ENCODE measurements around the gene HS6ST2. TPM values are rescaled to one million over a fixed set of nuclear protein-coding genes. Genes with fewer than 3 reads are reported as not detected.
A peak's percentile ranks its signal among the peaks of the same experiment; 100 is the strongest.

Gene HS6ST2
- total RNA-seq, 1 donor from 2014 or later: 8.2 TPM

- DNase-seq (ENCODE audit: low read depth): no peak
These were observed 216.2 kb downstream of the HS6ST2 start for GRCh38 chrX:132742246-132742645.

- DNase-seq (ENCODE audit: low read depth): peak; percentile 29
These were observed 216.7 kb downstream of the HS6ST2 start for GRCh38 chrX:132741689-132742088.

- no peak for DNase-seq (ENCODE audit: low read depth)
These were observed 217.9 kb downstream of the HS6ST2 start for GRCh38 chrX:132740316-132741123.

- DNase-seq (ENCODE audit: low read depth): no peak
These were observed 219.5 kb downstream of the HS6ST2 start for GRCh38 chrX:132738951-132739350.

GRCh38 chrX:132737743-132738142 is 220.7 kb downstream of the HS6ST2 start:
- peak; percentile 81 for DNase-seq (ENCODE audit: low read depth)

GRCh38 chrX:132732236-132732635 is 226.2 kb downstream of the HS6ST2 start:
- no peak for DNase-seq (ENCODE audit: low read depth)

- DNase-seq (ENCODE audit: low read depth): no peak
These were observed 227.7 kb downstream of the HS6ST2 start for GRCh38 chrX:132730726-132731125.

GRCh38 chrX:132730266-132730665 is 228.2 kb downstream of the HS6ST2 start:
- DNase-seq (ENCODE audit: low read depth): no peak

GRCh38 chrX:132728296-132728695 is 230.1 kb downstream of the HS6ST2 start:
- no peak for DNase-seq (ENCODE audit: low read depth)

- DNase-seq (ENCODE audit: low read depth): no peak
These were observed 239.9 kb downstream of the HS6ST2 start for GRCh38 chrX:132718431-132718958.

- DNase-seq (ENCODE audit: low read depth): no peak
These were observed 242.4 kb downstream of the HS6ST2 start for GRCh38 chrX:132716006-132716405.

- DNase-seq (ENCODE audit: low read depth): no peak
These were observed 243.5 kb downstream of the HS6ST2 start for GRCh38 chrX:132714913-132715312.

- DNase-seq (ENCODE audit: low read depth): peak; percentile 33
These were observed 246.1 kb downstream of the HS6ST2 start for GRCh38 chrX:132712350-132712749.

GRCh38 chrX:132710656-132711155 is 247.7 kb downstream of the HS6ST2 start:
- no peak for DNase-seq (ENCODE audit: low read depth)

GRCh38 chrX:132708529-132708928 is 249.9 kb downstream of the HS6ST2 start:
- no peak for DNase-seq (ENCODE audit: low read depth)

GRCh38 chrX:132704769-132705168 is 253.7 kb downstream of the HS6ST2 start:
- DNase-seq (ENCODE audit: low read depth): no peak

- DNase-seq (ENCODE audit: low read depth): no peak
These were observed 264.0 kb downstream of the HS6ST2 start for GRCh38 chrX:132694382-132694781.

GRCh38 chrX:132692526-132692925 is 265.9 kb downstream of the HS6ST2 start:
- no peak for DNase-seq (ENCODE audit: low read depth)

GRCh38 chrX:132692066-132692465 is 266.4 kb downstream of the HS6ST2 start:
- DNase-seq (ENCODE audit: low read depth): no peak

GRCh38 chrX:132689612-132690563 is 268.5 kb downstream of the HS6ST2 start:
- DNase-seq (ENCODE audit: low read depth): no peak

- no peak for DNase-seq (ENCODE audit: low read depth)
These were observed 273.2 kb downstream of the HS6ST2 start for GRCh38 chrX:132685276-132685675.

- no peak for DNase-seq (ENCODE audit: low read depth)
These were observed 281.2 kb downstream of the HS6ST2 start for GRCh38 chrX:132677233-132677716.

Data from renal cortical epithelial cell (primary cell).